CD4-positive, alpha-beta memory T cell (primary cell): ENCODE data around the gene KDM1A. TPM values are rescaled to one million over a fixed set of nuclear protein-coding genes. Genes with fewer than 3 reads are reported as not detected.

Experiments used
- CTCF ChIA-PET: fragments of 350-600 bp; sonication (Branson Sonifier 250); formaldehyde crosslinking; loops from one replicate; lab custom pipeline; 2021; ENCODE audit warnings: inconsistent platforms; ENCODE audit not compliant: partially characterized antibody; lab: Charles Lee
- POLR2A ChIA-PET: fragments of 350-600 bp; sonication (Branson Sonifier 250); formaldehyde crosslinking; loops from one replicate; lab custom pipeline; 2021; ENCODE audit not compliant: partially characterized antibody; lab: Charles Lee
- DNase-seq, 5 donors: peaks; one replicate each; pipeline versions ENCODE4 v3.0.0 to v3.0.0-alpha.2; 2020 to 2022; ENCODE audit warnings: mixed read lengths in 1 of 5
- H3K27ac ChIP-seq: one replicate; pipeline ENCODE4 v1.7.0; 2013; ENCODE audit warnings: low read depth, low read length
- H3K27me3 ChIP-seq: 2 replicates; pipeline ENCODE4 v1.7.0; 2013; ENCODE audit warnings: mild to moderate bottlenecking, low read length, moderate library complexity; ENCODE audit not compliant: insufficient read depth
- H3K36me3 ChIP-seq: 2 replicates; pipeline ENCODE4 v1.7.0; 2013; ENCODE audit warnings: mild to moderate bottlenecking, low read length, moderate library complexity; ENCODE audit not compliant: insufficient read depth
- H3K4me1 ChIP-seq: 2 replicates; pipeline ENCODE4 v1.7.0; 2013; ENCODE audit warnings: mild to moderate bottlenecking, low read length, moderate library complexity; ENCODE audit not compliant: insufficient read depth
- H3K4me3 ChIP-seq, 2 donors: one replicate each; pipeline ENCODE4 v1.7.0; 2013; ENCODE audit warnings: low read length in 2 of 2, mild to moderate bottlenecking in 1 of 2
- H3K9me3 ChIP-seq, 2 donors: one replicate each; pipeline ENCODE4 v1.7.0; 2013; ENCODE audit warnings: low read length in 2 of 2, control low read depth in 1 of 2; ENCODE audit not compliant: control insufficient read depth in 1 of 2
- H3K27ac Mint-ChIP-seq, 7 donors: one replicate each; pipeline ENCODE4 v1.8.0; 2020 to 2021; ENCODE audit warnings: mixed read lengths in 7 of 7, mild to moderate bottlenecking in 6 of 7, inconsistent platforms in 3 of 7, moderate library complexity in 3 of 7
- H3K27me3 Mint-ChIP-seq, 2 donors: one replicate each; pipeline ENCODE4 v1.8.0; 2020 to 2021; ENCODE audit warnings: mixed read lengths in 2 of 2
- H3K36me3 Mint-ChIP-seq, 2 donors: one replicate each; pipeline ENCODE4 v1.8.0; 2020 to 2021; ENCODE audit warnings: mixed read lengths in 2 of 2, inconsistent platforms in 1 of 2, mild to moderate bottlenecking in 1 of 2
- H3K4me1 Mint-ChIP-seq, 4 donors: one replicate each; pipeline ENCODE4 v1.8.0; 2020 to 2021; ENCODE audit warnings: mixed read lengths in 4 of 4, mild to moderate bottlenecking in 1 of 4
- H3K4me3 Mint-ChIP-seq, 8 donors: one replicate each; pipeline ENCODE4 v1.8.0; 2020 to 2021; ENCODE audit warnings: mixed read lengths in 8 of 8, mild to moderate bottlenecking in 7 of 8, moderate library complexity in 6 of 8, inconsistent platforms in 3 of 8
- H3K9me3 Mint-ChIP-seq, 8 donors: one replicate each; pipeline ENCODE4 v1.8.0; 2020 to 2021; ENCODE audit warnings: mixed read lengths in 8 of 8, mild to moderate bottlenecking in 5 of 8, inconsistent platforms in 3 of 8, moderate library complexity in 1 of 8
- intact Hi-C: fragments of 100-400 bp; cut with micrococcal nuclease; formaldehyde crosslinking; loops from one replicate; pipeline ENCODE4 v1.15.1; 2023
- microRNA-seq: library from miRNA; unstranded; fragments of <30 nt; microRNA quantifications from one replicate; pipeline ENCODE4 v1.2.0, GENCODE V29; 2021; ENCODE audit warnings: borderline replicate concordance, borderline number of aligned reads, borderline microRNAs expressed, mixed read lengths
- polyA plus RNA-seq, 2 donors: library from polyadenylated mRNA; unstranded; fragments of 300-500 nt; fragmentation: Illumina TruSeq; gene quantifications; one replicate each; pipeline ENCODE4 v1.2.3, GENCODE V29; 2021
- total RNA-seq, 2 experiments: library from RNA; stranded (reverse); gene quantifications; one replicate each; pipeline ENCODE4 v1.2.3, GENCODE V29; 2021

KDM1A gene
- total and polyA plus RNA-seq, 4 experiments from 2014 or later, result 39.6 to 47.2 (median 43.2) TPM

GRCh38 chr1:23125489-23125888 lies 106.2 kb downstream of the KDM1A start:
- Mint-ChIP-seq H3K4me1 (peaks cover 32 to 66% (median 43%) of the 10 kb centered on the region in 4 donors), H3K27ac (peak overlapping the region in 2 of 7 donors; percentile 48 to 60)
- intact Hi-C loops, result no loop called here

GRCh38 chr1:23126200-23126599 lies 106.9 kb downstream of the KDM1A start:
- Histone ChIP-seq H3K4me1 (peaks cover 22% of the 10 kb centered on the region), H3K27ac (no peak overlapping the region), H3K27me3 (no peaks in the 10 kb centered on the region), H3K4me3 (no peak overlapping the region), H3K9me3 (no peaks in the 10 kb centered on the region), H3K36me3 (no peaks in the 10 kb centered on the region)
- Mint-ChIP-seq H3K27me3 (no peaks in the 10 kb centered on the region), H3K27ac (no peak overlapping the region), H3K4me1 (peaks cover 32 to 62% (median 44%) of the 10 kb centered on the region in 4 donors), H3K9me3 (no peaks in the 10 kb centered on the region), H3K36me3 (peaks cover 0 to 2% of the 10 kb centered on the region in 2 donors), H3K4me3 (no peak overlapping the region)
- intact Hi-C loops, result no loop called here
- no peak for DNase-seq
- ChIA-PET POLR2A (no interaction called here), CTCF (interaction anchor here (0.7 to 2.3 kb wide), 3 partner anchors 28 to 58 kb away, joined by 3 to 5 read pairs (median 4); no protein-coding TSS in a partner anchor)

More at GRCh38 chr1:23125489-23125888, 106.2 kb downstream of the KDM1A start:
- no peak overlapping the region for H3K27ac ChIP-seq
- no peaks in the 10 kb centered on the region for H3K9me3 ChIP-seq
- DNase-seq, result no peak
- H3K4me1 ChIP-seq, result peaks cover 29% of the 10 kb centered on the region
- ChIA-PET POLR2A (interaction anchor here (0.6 kb wide), 1 partner anchor 43 kb away, joined by 3 read pairs; the partner anchor contains the start of gene LUZP1), CTCF (interaction anchor here (2.3 kb wide), 1 partner anchor 59 kb away, joined by 5 read pairs; no protein-coding TSS in a partner anchor)
- no peaks in the 10 kb centered on the region for H3K27me3 ChIP-seq
- H3K36me3 ChIP-seq, result no peaks in the 10 kb centered on the region
- no peak overlapping the region for H3K4me3 ChIP-seq
- Mint-ChIP-seq H3K4me3 (peak overlapping the region in 3 of 8 donors; percentile 15 to 32 (median 23)), H3K36me3 (peaks cover 0 to 2% of the 10 kb centered on the region in 2 donors), H3K27me3 (no peaks in the 10 kb centered on the region), H3K9me3 (no peaks in the 10 kb centered on the region)

GRCh38 chr1:23126801-23127200 lies 107.5 kb downstream of the KDM1A start:
- Mint-ChIP-seq H3K9me3 (no peaks in the 10 kb centered on the region), H3K4me1 (peaks cover 34 to 64% (median 45%) of the 10 kb centered on the region in 4 donors), H3K27me3 (no peaks in the 10 kb centered on the region), H3K27ac (no peak overlapping the region), H3K4me3 (no peak overlapping the region), H3K36me3 (peaks cover 0 to 2% of the 10 kb centered on the region in 2 donors)
- H3K36me3 ChIP-seq, result no peaks in the 10 kb centered on the region
- POLR2A ChIA-PET, result interaction anchor here (1.3 to 1.4 kb wide), 2 partner anchors 12 to 24 kb away, joined by 3 to 4 read pairs; no protein-coding TSS in a partner anchor
- intact Hi-C loops, result no loop called here
- CTCF ChIA-PET, result interaction anchor here (1.3 to 2.5 kb wide), 3 partner anchors 28 to 57 kb away, joined by 4 to 5 read pairs (median 5); no protein-coding TSS in a partner anchor
- H3K9me3 ChIP-seq, result no peaks in the 10 kb centered on the region
- H3K4me1 ChIP-seq, result peaks cover 19% of the 10 kb centered on the region
- H3K27ac ChIP-seq, result no peak overlapping the region
- H3K4me3 ChIP-seq, result no peak overlapping the region
- no peak for DNase-seq
- no peaks in the 10 kb centered on the region for H3K27me3 ChIP-seq

GRCh38 chr1:23129846-23130245 lies 110.6 kb downstream of the KDM1A start:
- H3K4me1 ChIP-seq, result peaks cover 4% of the 10 kb centered on the region
- intact Hi-C loops, result no loop called here
- Mint-ChIP-seq H3K27me3 (no peaks in the 10 kb centered on the region), H3K36me3 (peaks cover 0 to 2% of the 10 kb centered on the region in 2 donors), H3K4me3 (no peak overlapping the region), H3K9me3 (no peaks in the 10 kb centered on the region), H3K27ac (peak overlapping the region in 1 of 7 donors; percentile 44), H3K4me1 (peaks cover 20 to 42% (median 26%) of the 10 kb centered on the region in 4 donors)
- no peak overlapping the region for H3K27ac ChIP-seq
- DNase-seq, result no peak
- no peaks in the 10 kb centered on the region for H3K9me3 ChIP-seq
- ChIA-PET CTCF (no interaction called here), POLR2A (no interaction called here)
- H3K27me3 ChIP-seq, result no peaks in the 10 kb centered on the region
- H3K36me3 ChIP-seq, result no peaks in the 10 kb centered on the region
- no peak overlapping the region for H3K4me3 ChIP-seq

GRCh38 chr1:23132033-23132432 lies 112.8 kb downstream of the KDM1A start:
- peaks cover 10 to 23% (median 14%) of the 10 kb centered on the region in 4 donors for H3K4me1 Mint-ChIP-seq
- no peak for DNase-seq
- ChIA-PET POLR2A (interaction anchor here (1.1 kb wide), 1 partner anchor 13 kb away, joined by 6 read pairs; no protein-coding TSS in a partner anchor), CTCF (interaction anchor here (1.2 to 2.6 kb wide), 3 partner anchors 32 to 52 kb away, joined by 3 to 16 read pairs (median 4); no protein-coding TSS in a partner anchor)
- no peaks in the 10 kb centered on the region for H3K9me3 Mint-ChIP-seq
- H3K27ac Mint-ChIP-seq, result no peak overlapping the region
- peaks cover 0 to 2% of the 10 kb centered on the region in 2 donors for H3K36me3 Mint-ChIP-seq
- Histone ChIP-seq H3K36me3 (no peaks in the 10 kb centered on the region), H3K9me3 (no peaks in the 10 kb centered on the region), H3K4me1 (no peaks in the 10 kb centered on the region), H3K27me3 (no peaks in the 10 kb centered on the region), H3K27ac (no peak overlapping the region), H3K4me3 (no peak overlapping the region)
- H3K4me3 Mint-ChIP-seq, result no peak overlapping the region
- no peaks in the 10 kb centered on the region for H3K27me3 Mint-ChIP-seq
- intact Hi-C loops, result no loop called here

Small RNAs within 50 kb of the gene (microRNA-seq; reads per million reads assigned to microRNA genes)
- gene MIR3115, result not detected
- gene MIR4419A, result not detected

Other genes starting within 250 kb of the KDM1A start
- not detected for gene LACTBL1, start 46.6 kb upstream of the KDM1A start, total RNA-seq
- gene LACTBL1, start 46.6 kb upstream of the KDM1A start, polyA plus RNA-seq, result not detected
- gene TEX46, start 3.6 kb upstream of the KDM1A start, total RNA-seq, result 1 to 10 TPM; 1.1 to 2.0 TPM
- not detected for gene TEX46, start 3.6 kb upstream of the KDM1A start, polyA plus RNA-seq
- 10 to 100 TPM; 24.7 to 27.9 TPM for gene LUZP1, start 149.4 kb downstream of the KDM1A start, total RNA-seq
- gene LUZP1, start 149.4 kb downstream of the KDM1A start, polyA plus RNA-seq, result 10 to 100 TPM; 11.6 to 39.3 TPM
- gene HTR1D, start 198.0 kb downstream of the KDM1A start, total RNA-seq, result not detected
- gene HTR1D, start 198.0 kb downstream of the KDM1A start, polyA plus RNA-seq, result not detected